Measurements from ENCODE around the gene GTF2E1.

GTF2E1 gene

GRCh38 chr3:120824613-120825012, 82.1 kb downstream of the GTF2E1 start:
- no peak overlapping the region for H3K4me2 ChIP-seq (ENCODE audit: low read depth, low read length, poor library complexity, severe bottlenecking)
- H3K36me3 ChIP-seq (ENCODE audit: low read length): no peaks in the 10 kb centered on the region
- H3F3A ChIP-seq (ENCODE audit: insufficient read depth): no peaks in the 10 kb centered on the region
- H3K9me2 ChIP-seq (replicated peaks; ENCODE audit: insufficient read depth, low read length): no peaks in the 10 kb centered on the region
- no peak overlapping the region for H2AFZ ChIP-seq (ENCODE audit: low read depth, low read length, severe bottlenecking)
- no peak overlapping the region for H3K27ac ChIP-seq (ENCODE audit: low read depth, low read length)
- no peaks in the 10 kb centered on the region for H3K9me3 ChIP-seq (ENCODE audit: insufficient read depth, low read length)
- no peaks in the 10 kb centered on the region for H3K27me3 ChIP-seq (ENCODE audit: low read length)
- no peaks in the 10 kb centered on the region for H4K20me1 ChIP-seq (ENCODE audit: low read depth, low read length)
- no peaks in the 10 kb centered on the region for H3K79me2 ChIP-seq (ENCODE audit: insufficient read depth, low read length)
- TF ChIP-seq CTCF (IDR thresholded peaks at IDR 0.05; ENCODE audit: insufficient read depth, low read length, poor library complexity, severe bottlenecking): no peak
- H3K4me3 ChIP-seq (ENCODE audit: insufficient read depth, low read length, poor library complexity, severe bottlenecking): no peak overlapping the region
- no peak overlapping the region for H3K9ac ChIP-seq (ENCODE audit: low read length)

- Histone ChIP-seq H3K27ac (ENCODE audit: low read depth, low read length) (no peak overlapping the region), H3F3A (ENCODE audit: insufficient read depth) (no peaks in the 10 kb centered on the region), H3K9me3 (ENCODE audit: insufficient read depth, low read length) (no peaks in the 10 kb centered on the region), H3K27me3 (ENCODE audit: low read length) (no peaks in the 10 kb centered on the region), H3K4me3 (ENCODE audit: insufficient read depth, low read length, poor library complexity, severe bottlenecking) (no peak overlapping the region), H4K20me1 (ENCODE audit: low read depth, low read length) (no peaks in the 10 kb centered on the region), H3K36me3 (ENCODE audit: low read length) (no peaks in the 10 kb centered on the region), H3K9me2 (replicated peaks; ENCODE audit: insufficient read depth, low read length) (no peaks in the 10 kb centered on the region), H3K79me2 (ENCODE audit: insufficient read depth, low read length) (no peaks in the 10 kb centered on the region), H2AFZ (ENCODE audit: low read depth, low read length, severe bottlenecking) (no peak overlapping the region), H3K4me2 (ENCODE audit: low read depth, low read length, poor library complexity, severe bottlenecking) (no peak overlapping the region), H3K9ac (ENCODE audit: low read length) (no peak overlapping the region)
- no peak for TF ChIP-seq EZH2phosphoT487 (conservative IDR thresholded peaks at IDR 0.05; ENCODE audit: low read length)
- TF ChIP-seq CTCF (IDR thresholded peaks at IDR 0.05; ENCODE audit: insufficient read depth, low read length, poor library complexity, severe bottlenecking): no peak
Observed at GRCh38 chr3:120828796-120829195, 86.3 kb downstream of the GTF2E1 start.

GRCh38 chr3:120831066-120831465, 88.5 kb downstream of the GTF2E1 start:
- Histone ChIP-seq H4K20me1 (ENCODE audit: low read depth, low read length) (no peaks in the 10 kb centered on the region), H3K4me3 (ENCODE audit: insufficient read depth, low read length, poor library complexity, severe bottlenecking) (no peak overlapping the region), H3K9me3 (ENCODE audit: insufficient read depth, low read length) (no peaks in the 10 kb centered on the region), H3K79me2 (ENCODE audit: insufficient read depth, low read length) (no peaks in the 10 kb centered on the region), H3F3A (ENCODE audit: insufficient read depth) (no peaks in the 10 kb centered on the region), H3K27ac (ENCODE audit: low read depth, low read length) (no peak overlapping the region), H3K9me2 (replicated peaks; ENCODE audit: insufficient read depth, low read length) (no peaks in the 10 kb centered on the region), H2AFZ (ENCODE audit: low read depth, low read length, severe bottlenecking) (no peak overlapping the region), H3K36me3 (ENCODE audit: low read length) (no peaks in the 10 kb centered on the region), H3K9ac (ENCODE audit: low read length) (no peak overlapping the region), H3K27me3 (ENCODE audit: low read length) (no peaks in the 10 kb centered on the region), H3K4me2 (ENCODE audit: low read depth, low read length, poor library complexity, severe bottlenecking) (no peak overlapping the region)
- TF ChIP-seq CTCF (IDR thresholded peaks at IDR 0.05; ENCODE audit: insufficient read depth, low read length, poor library complexity, severe bottlenecking) (no peak), EZH2phosphoT487 (conservative IDR thresholded peaks at IDR 0.05; ENCODE audit: low read length) (no peak)
